ENCODE data around the gene ACADVL.

The ACADVL gene

GRCh38 chr17:7213895-7214299 lies 5.8 kb upstream of the ACADVL start:
- Histone ChIP-seq H3K4me1 (ENCODE audit: control insufficient read depth, low read depth, low read length) (peaks cover 24% of the 10 kb centered on the region), H3K9ac (ENCODE audit: low read length) (peak overlapping the region; percentile 62), H3K79me1 (ENCODE audit: low read length) (peaks cover 7% of the 10 kb centered on the region), H3K79me2 (ENCODE audit: control insufficient read depth, insufficient read depth, low read length) (peaks cover 18% of the 10 kb centered on the region), H3K18ac (ENCODE audit: low read length) (no peak overlapping the region), H3K56ac (ENCODE audit: low read length) (peak overlapping the region; percentile 78), H4K8ac (ENCODE audit: low read depth, low read length) (no peak overlapping the region), H2BK5ac (ENCODE audit: low read length) (no peak overlapping the region), H3K27me3 (ENCODE audit: insufficient read depth, low read length, poor library complexity) (no peaks in the 10 kb centered on the region), H3K23ac (ENCODE audit: low read length) (no peak overlapping the region), H3K4me3 (ENCODE audit: low read length) (no peak overlapping the region), H3K27ac (ENCODE audit: low read depth, low read length) (no peak overlapping the region), H2AK5ac (ENCODE audit: low read length) (no peak overlapping the region), H3K36me3 (ENCODE audit: control insufficient read depth, insufficient read depth, low read length) (no peaks in the 10 kb centered on the region), H3K4me2 (ENCODE audit: low read length) (peak overlapping the region; percentile 61), H2BK120ac (ENCODE audit: low read depth, low read length) (no peak overlapping the region), H2BK15ac (replicated peaks; ENCODE audit: low read depth) (no peak overlapping the region), H3K4ac (ENCODE audit: low read depth, low read length) (no peak overlapping the region), H4K5ac (ENCODE audit: low read length) (no peak overlapping the region)
- DNase-seq: peak; percentile 100
- no CpG with 5 or more reads among the region's 15 CpGs for WGBS (ENCODE audit: extremely low coverage, insufficient coverage, low lambda C conversion rate)

- H2BK120ac ChIP-seq (ENCODE audit: low read depth, low read length): no peak overlapping the region
- no peak overlapping the region for H4K8ac ChIP-seq (ENCODE audit: low read depth, low read length)
- H3K4me1 ChIP-seq (ENCODE audit: control insufficient read depth, low read depth, low read length): peaks cover 20% of the 10 kb centered on the region
- no CpG with 5 or more reads among the region's 45 CpGs for WGBS (ENCODE audit: extremely low coverage, insufficient coverage, low lambda C conversion rate)
- no peak overlapping the region for H3K56ac ChIP-seq (ENCODE audit: low read length)
- peak overlapping the region; percentile 5 for H3K4me3 ChIP-seq (ENCODE audit: low read length)
- H3K79me2 ChIP-seq (ENCODE audit: control insufficient read depth, insufficient read depth, low read length): peaks cover 18% of the 10 kb centered on the region
- H3K23ac ChIP-seq (ENCODE audit: low read length): no peak overlapping the region
- no peak overlapping the region for H2BK15ac ChIP-seq (replicated peaks; ENCODE audit: low read depth)
- H2BK5ac ChIP-seq (ENCODE audit: low read length): no peak overlapping the region
- no peak overlapping the region for H4K5ac ChIP-seq (ENCODE audit: low read length)
- DNase-seq: peak; percentile 99
- no peak overlapping the region for H3K18ac ChIP-seq (ENCODE audit: low read length)
- H3K36me3 ChIP-seq (ENCODE audit: control insufficient read depth, insufficient read depth, low read length): no peaks in the 10 kb centered on the region
- no peak overlapping the region for H3K27ac ChIP-seq (ENCODE audit: low read depth, low read length)
- H3K9ac ChIP-seq (ENCODE audit: low read length): peak overlapping the region; percentile 16
- no peak overlapping the region for H2AK5ac ChIP-seq (ENCODE audit: low read length)
- H3K4ac ChIP-seq (ENCODE audit: low read depth, low read length): no peak overlapping the region
- H3K27me3 ChIP-seq (ENCODE audit: insufficient read depth, low read length, poor library complexity): no peaks in the 10 kb centered on the region
- H3K4me2 ChIP-seq (ENCODE audit: low read length): peak overlapping the region; percentile 61
- H3K79me1 ChIP-seq (ENCODE audit: low read length): peaks cover 4% of the 10 kb centered on the region
These were observed 5.2 kb upstream of the ACADVL start for GRCh38 chr17:7214300-7215135.

- H3K79me2 ChIP-seq (ENCODE audit: control insufficient read depth, insufficient read depth, low read length): peaks cover 18% of the 10 kb centered on the region
- peaks cover 4% of the 10 kb centered on the region for H3K79me1 ChIP-seq (ENCODE audit: low read length)
- H3K36me3 ChIP-seq (ENCODE audit: control insufficient read depth, insufficient read depth, low read length): no peaks in the 10 kb centered on the region
- no peak for DNase-seq
- no peak overlapping the region for H4K8ac ChIP-seq (ENCODE audit: low read depth, low read length)
- peak overlapping the region; percentile 52 for H3K9ac ChIP-seq (ENCODE audit: low read length)
- peak overlapping the region; percentile 55 for H3K4me2 ChIP-seq (ENCODE audit: low read length)
- WGBS (ENCODE audit: extremely low coverage, insufficient coverage, low lambda C conversion rate): no CpG with 5 or more reads among the region's 9 CpGs
- peak overlapping the region; percentile 32 for H3K18ac ChIP-seq (ENCODE audit: low read length)
- no peak overlapping the region for H3K4ac ChIP-seq (ENCODE audit: low read depth, low read length)
- H3K27ac ChIP-seq (ENCODE audit: low read depth, low read length): peak overlapping the region; percentile 69
- H3K4me1 ChIP-seq (ENCODE audit: control insufficient read depth, low read depth, low read length): peaks cover 20% of the 10 kb centered on the region
- no peaks in the 10 kb centered on the region for H3K27me3 ChIP-seq (ENCODE audit: insufficient read depth, low read length, poor library complexity)
- no peak overlapping the region for H2AK5ac ChIP-seq (ENCODE audit: low read length)
- peak overlapping the region; percentile 25 for H2BK5ac ChIP-seq (ENCODE audit: low read length)
- H4K5ac ChIP-seq (ENCODE audit: low read length): no peak overlapping the region
- H3K56ac ChIP-seq (ENCODE audit: low read length): peak overlapping the region; percentile 69
- no peak overlapping the region for H3K23ac ChIP-seq (ENCODE audit: low read length)
- H2BK15ac ChIP-seq (replicated peaks; ENCODE audit: low read depth): no peak overlapping the region
- H2BK120ac ChIP-seq (ENCODE audit: low read depth, low read length): no peak overlapping the region
- H3K4me3 ChIP-seq (ENCODE audit: low read length): no peak overlapping the region
These were observed 4.6 kb upstream of the ACADVL start for GRCh38 chr17:7215136-7215638.

GRCh38 chr17:7215652-7216180 lies 4.0 kb upstream of the ACADVL start:
- H3K4ac ChIP-seq (ENCODE audit: low read depth, low read length): no peak overlapping the region
- no peak overlapping the region for H2BK120ac ChIP-seq (ENCODE audit: low read depth, low read length)
- no peak overlapping the region for H4K8ac ChIP-seq (ENCODE audit: low read depth, low read length)
- H2BK5ac ChIP-seq (ENCODE audit: low read length): peak overlapping the region; percentile 25
- DNase-seq: peak; percentile 82
- H3K18ac ChIP-seq (ENCODE audit: low read length): peak overlapping the region; percentile 32
- peaks cover 17% of the 10 kb centered on the region for H3K79me2 ChIP-seq (ENCODE audit: control insufficient read depth, insufficient read depth, low read length)
- H3K27ac ChIP-seq (ENCODE audit: low read depth, low read length): peak overlapping the region; percentile 69
- H4K5ac ChIP-seq (ENCODE audit: low read length): no peak overlapping the region
- H2BK15ac ChIP-seq (replicated peaks; ENCODE audit: low read depth): no peak overlapping the region
- peaks cover 4% of the 10 kb centered on the region for H3K79me1 ChIP-seq (ENCODE audit: low read length)
- peak overlapping the region; percentile 83 for H3K56ac ChIP-seq (ENCODE audit: low read length)
- no peak overlapping the region for H2AK5ac ChIP-seq (ENCODE audit: low read length)
- H3K4me1 ChIP-seq (ENCODE audit: control insufficient read depth, low read depth, low read length): peaks cover 20% of the 10 kb centered on the region
- H3K4me2 ChIP-seq (ENCODE audit: low read length): peak overlapping the region; percentile 87
- H3K23ac ChIP-seq (ENCODE audit: low read length): no peak overlapping the region
- peak overlapping the region; percentile 73 for H3K9ac ChIP-seq (ENCODE audit: low read length)
- H3K27me3 ChIP-seq (ENCODE audit: insufficient read depth, low read length, poor library complexity): no peaks in the 10 kb centered on the region
- no CpG with 5 or more reads among the region's 10 CpGs for WGBS (ENCODE audit: extremely low coverage, insufficient coverage, low lambda C conversion rate)
- H3K36me3 ChIP-seq (ENCODE audit: control insufficient read depth, insufficient read depth, low read length): no peaks in the 10 kb centered on the region
- H3K4me3 ChIP-seq (ENCODE audit: low read length): no peak overlapping the region

GRCh38 chr17:7216242-7217112 lies 3.3 kb upstream of the ACADVL start:
- H3K79me2 ChIP-seq (ENCODE audit: control insufficient read depth, insufficient read depth, low read length): peaks cover 13% of the 10 kb centered on the region
- H3K4me1 ChIP-seq (ENCODE audit: control insufficient read depth, low read depth, low read length): peaks cover 17% of the 10 kb centered on the region
- H2BK15ac ChIP-seq (replicated peaks; ENCODE audit: low read depth): no peak overlapping the region
- peak overlapping the region; percentile 66 for H3K27ac ChIP-seq (ENCODE audit: low read depth, low read length)
- no CpG with 5 or more reads among the region's 7 CpGs for WGBS (ENCODE audit: extremely low coverage, insufficient coverage, low lambda C conversion rate)
- peak overlapping the region; percentile 83 for H3K56ac ChIP-seq (ENCODE audit: low read length)
- no peak overlapping the region for H4K5ac ChIP-seq (ENCODE audit: low read length)
- H2AK5ac ChIP-seq (ENCODE audit: low read length): no peak overlapping the region
- peak overlapping the region; percentile 73 for H3K9ac ChIP-seq (ENCODE audit: low read length)
- H3K23ac ChIP-seq (ENCODE audit: low read length): no peak overlapping the region
- H3K4ac ChIP-seq (ENCODE audit: low read depth, low read length): peak overlapping the region; percentile 78
- H3K79me1 ChIP-seq (ENCODE audit: low read length): peaks cover 7% of the 10 kb centered on the region
- DNase-seq: no peak
- peak overlapping the region; percentile 87 for H3K4me2 ChIP-seq (ENCODE audit: low read length)
- H3K27me3 ChIP-seq (ENCODE audit: insufficient read depth, low read length, poor library complexity): no peaks in the 10 kb centered on the region
- no peak overlapping the region for H2BK5ac ChIP-seq (ENCODE audit: low read length)
- H3K36me3 ChIP-seq (ENCODE audit: control insufficient read depth, insufficient read depth, low read length): no peaks in the 10 kb centered on the region
- H4K8ac ChIP-seq (ENCODE audit: low read depth, low read length): no peak overlapping the region
- H3K4me3 ChIP-seq (ENCODE audit: low read length): peak overlapping the region; percentile 16
- H2BK120ac ChIP-seq (ENCODE audit: low read depth, low read length): peak overlapping the region; percentile 55
- peak overlapping the region; percentile 92 for H3K18ac ChIP-seq (ENCODE audit: low read length)
